ENCODE measurements around the gene FOXA2. TPM values are rescaled to one million over a fixed set of nuclear protein-coding genes. Genes with fewer than 3 reads are reported as not detected.

FOXA2 gene
- total RNA-seq, 2 donors from 2014 or later: 86.7 to 123 TPM

DNA sequence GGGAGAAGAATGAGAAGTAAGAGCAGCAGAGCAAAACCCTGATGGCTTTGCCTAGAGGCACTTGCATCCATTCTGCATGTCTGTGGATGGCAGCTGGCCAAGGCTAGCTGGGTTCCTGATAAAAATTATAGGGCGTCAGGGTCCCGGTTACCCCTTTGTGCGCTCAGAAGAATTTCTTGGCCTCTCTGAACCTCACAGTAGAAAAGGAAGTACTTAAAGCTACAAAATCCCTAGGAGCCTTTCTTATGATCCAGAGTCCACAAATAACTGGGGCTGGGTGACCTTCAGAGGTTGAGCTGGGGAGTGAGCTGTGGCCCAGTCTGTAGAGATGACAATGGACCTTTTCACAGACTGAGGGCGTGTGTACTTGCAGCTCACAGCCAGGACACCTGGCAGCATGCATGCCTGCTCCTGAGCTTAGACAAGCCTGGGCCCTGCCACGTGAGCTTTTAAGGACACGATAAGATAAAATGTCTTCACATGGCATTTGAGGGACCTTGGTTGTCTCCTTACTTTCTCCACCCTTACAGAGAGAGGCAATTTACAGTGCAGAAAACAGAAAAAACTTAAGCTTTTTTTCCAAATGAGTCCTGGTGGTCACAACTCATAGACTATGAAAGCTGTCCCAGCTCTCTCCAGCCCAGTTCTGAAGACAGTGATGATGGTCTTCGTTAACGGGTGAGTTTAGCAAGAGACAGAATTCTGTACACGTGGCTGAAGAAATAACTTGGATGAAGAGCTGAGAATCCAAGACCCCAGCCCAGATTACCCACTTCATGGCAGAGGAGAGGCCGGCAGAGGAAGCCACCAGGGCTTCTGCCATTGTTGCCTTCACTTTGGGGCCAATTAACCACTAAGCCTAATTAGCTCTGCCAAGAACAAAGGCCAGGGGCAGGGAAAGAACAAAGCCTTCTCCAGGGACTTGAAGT lies 50.3 kb downstream of the FOXA2 start:
- Histone ChIP-seq H3K4me3 (ENCODE audit: low read length) (no peak overlapping the region), H3K4me1 (ENCODE audit: control insufficient read depth, insufficient read depth, low read length) (peaks cover 25% of the 10 kb centered on the region), H3K27me3 (ENCODE audit: control insufficient read depth, insufficient read depth, low read length, poor library complexity, severe bottlenecking) (no peaks in the 10 kb centered on the region), H3K9me3 (ENCODE audit: control insufficient read depth, low read length) (no peaks in the 10 kb centered on the region), H3K9ac (ENCODE audit: extremely low read depth, low read length, poor library complexity, severe bottlenecking) (no peak overlapping the region), H3K36me3 (ENCODE audit: control insufficient read depth, insufficient read depth, low read length) (no peaks in the 10 kb centered on the region), H3K27ac (ENCODE audit: low read depth, low read length) (no peak overlapping the region)
- Mint-ChIP-seq H3K4me3 (no peak overlapping the region), H3K9me3 (no peaks in the 10 kb centered on the region), H3K4me1 (peaks cover 72% of the 10 kb centered on the region), H3K27me3 (ENCODE audit: insufficient read depth) (peaks cover 3% of the 10 kb centered on the region), H3K27ac (no peak overlapping the region), H3K36me3 (ENCODE audit: low read depth) (no peaks in the 10 kb centered on the region)
- 85 to 93% methylated on average over 10 of the region's 10 CpGs for WGBS, 2 experiments (ENCODE audit: insufficient coverage in 1 of 2, insufficient read length in 1 of 2)
- no peak for DNase-seq
- TF ChIP-seq, protein P1, sequence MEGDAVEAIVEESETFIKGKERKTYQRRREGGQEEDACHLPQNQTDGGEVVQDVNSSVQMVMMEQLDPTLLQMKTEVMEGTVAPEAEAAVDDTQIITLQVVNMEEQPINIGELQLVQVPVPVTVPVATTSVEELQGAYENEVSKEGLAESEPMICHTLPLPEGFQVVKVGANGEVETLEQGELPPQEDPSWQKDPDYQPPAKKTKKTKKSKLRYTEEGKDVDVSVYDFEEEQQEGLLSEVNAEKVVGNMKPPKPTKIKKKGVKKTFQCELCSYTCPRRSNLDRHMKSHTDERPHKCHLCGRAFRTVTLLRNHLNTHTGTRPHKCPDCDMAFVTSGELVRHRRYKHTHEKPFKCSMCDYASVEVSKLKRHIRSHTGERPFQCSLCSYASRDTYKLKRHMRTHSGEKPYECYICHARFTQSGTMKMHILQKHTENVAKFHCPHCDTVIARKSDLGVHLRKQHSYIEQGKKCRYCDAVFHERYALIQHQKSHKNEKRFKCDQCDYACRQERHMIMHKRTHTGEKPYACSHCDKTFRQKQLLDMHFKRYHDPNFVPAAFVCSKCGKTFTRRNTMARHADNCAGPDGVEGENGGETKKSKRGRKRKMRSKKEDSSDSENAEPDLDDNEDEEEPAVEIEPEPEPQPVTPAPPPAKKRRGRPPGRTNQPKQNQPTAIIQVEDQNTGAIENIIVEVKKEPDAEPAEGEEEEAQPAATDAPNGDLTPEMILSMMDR (conservative IDR thresholded peaks at IDR 0.05): no peak

DNA sequence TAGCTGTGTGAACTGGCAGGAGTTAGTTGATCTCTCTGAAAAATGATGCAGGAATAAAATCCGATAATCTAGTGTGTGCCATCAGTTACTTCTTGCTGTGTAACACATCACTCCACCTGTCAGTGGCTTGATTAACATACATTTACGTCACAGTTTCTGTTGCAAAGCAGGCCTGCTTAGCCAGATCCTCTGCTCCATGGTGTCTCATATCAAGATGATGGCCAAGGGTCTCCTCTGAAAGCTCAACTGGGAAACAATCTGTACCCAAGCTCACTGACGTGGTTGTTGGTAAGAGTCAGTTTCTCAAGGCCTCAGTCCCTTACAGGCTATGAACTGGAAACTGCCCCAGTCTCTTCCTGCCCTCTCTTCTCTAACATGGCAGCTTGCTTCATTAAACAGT lies 51.8 kb downstream of the FOXA2 start:
- Mint-ChIP-seq H3K27ac (no peak overlapping the region), H3K36me3 (ENCODE audit: low read depth) (no peaks in the 10 kb centered on the region), H3K27me3 (ENCODE audit: insufficient read depth) (peaks cover 3% of the 10 kb centered on the region), H3K4me3 (no peak overlapping the region), H3K9me3 (no peaks in the 10 kb centered on the region), H3K4me1 (peaks cover 71% of the 10 kb centered on the region)
- Histone ChIP-seq H3K4me3 (ENCODE audit: low read length) (no peak overlapping the region), H3K4me1 (ENCODE audit: control insufficient read depth, insufficient read depth, low read length) (peaks cover 26% of the 10 kb centered on the region), H3K9me3 (ENCODE audit: control insufficient read depth, low read length) (no peaks in the 10 kb centered on the region), H3K36me3 (ENCODE audit: control insufficient read depth, insufficient read depth, low read length) (no peaks in the 10 kb centered on the region), H3K27me3 (ENCODE audit: control insufficient read depth, insufficient read depth, low read length, poor library complexity, severe bottlenecking) (no peaks in the 10 kb centered on the region), H3K9ac (ENCODE audit: extremely low read depth, low read length, poor library complexity, severe bottlenecking) (no peak overlapping the region), H3K27ac (ENCODE audit: low read depth, low read length) (no peak overlapping the region)
- no peak for DNase-seq
- WGBS, 2 experiments (ENCODE audit: insufficient coverage in 1 of 2, insufficient read length in 1 of 2): 86 to 95% methylated on average over 2 to 3 of the region's 3 CpGs
- TF ChIP-seq, protein P1 (conservative IDR thresholded peaks at IDR 0.05): no peak

DNA sequence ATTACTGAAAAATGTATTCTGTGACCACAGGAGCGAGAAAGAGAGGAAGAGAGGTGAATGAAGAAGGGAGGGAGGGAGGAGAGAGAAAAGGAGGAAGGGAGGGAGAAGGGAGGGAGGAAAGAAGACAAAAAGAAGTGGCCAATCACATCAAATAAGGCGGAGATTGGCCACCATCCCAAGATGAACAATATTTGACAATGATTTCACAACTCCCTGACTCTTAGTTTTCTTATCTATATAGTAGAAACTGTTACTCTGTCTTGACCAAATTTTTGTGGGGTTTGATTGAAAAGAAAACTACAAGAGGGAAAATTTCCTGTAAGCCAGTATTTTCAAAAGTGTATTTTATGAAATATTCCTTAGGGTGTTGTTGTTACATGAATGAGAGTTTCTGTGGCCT lies 52.6 kb downstream of the FOXA2 start:
- Mint-ChIP-seq H3K9me3 (no peaks in the 10 kb centered on the region), H3K27ac (no peak overlapping the region), H3K36me3 (ENCODE audit: low read depth) (no peaks in the 10 kb centered on the region), H3K4me3 (no peak overlapping the region), H3K4me1 (peaks cover 62% of the 10 kb centered on the region), H3K27me3 (ENCODE audit: insufficient read depth) (peaks cover 3% of the 10 kb centered on the region)
- peaks cover 24% of the 10 kb centered on the region for H3K4me1 ChIP-seq (ENCODE audit: control insufficient read depth, insufficient read depth, low read length)
- DNase-seq: no peak
- no peaks in the 10 kb centered on the region for H3K27me3 ChIP-seq (ENCODE audit: control insufficient read depth, insufficient read depth, low read length, poor library complexity, severe bottlenecking)
- no peaks in the 10 kb centered on the region for H3K9me3 ChIP-seq (ENCODE audit: control insufficient read depth, low read length)
- TF ChIP-seq, protein P1 (conservative IDR thresholded peaks at IDR 0.05): no peak
- H3K9ac ChIP-seq (ENCODE audit: extremely low read depth, low read length, poor library complexity, severe bottlenecking): no peak overlapping the region
- H3K4me3 ChIP-seq (ENCODE audit: low read length): no peak overlapping the region
- H3K36me3 ChIP-seq (ENCODE audit: control insufficient read depth, insufficient read depth, low read length): no peaks in the 10 kb centered on the region
- 95 to 100% methylated on average over 1 of the region's 2 CpGs for WGBS, 2 experiments (ENCODE audit: insufficient coverage in 1 of 2, insufficient read length in 1 of 2)
- H3K27ac ChIP-seq (ENCODE audit: low read depth, low read length): no peak overlapping the region
